ENCODE data around the gene METTL2B.

DNA sequence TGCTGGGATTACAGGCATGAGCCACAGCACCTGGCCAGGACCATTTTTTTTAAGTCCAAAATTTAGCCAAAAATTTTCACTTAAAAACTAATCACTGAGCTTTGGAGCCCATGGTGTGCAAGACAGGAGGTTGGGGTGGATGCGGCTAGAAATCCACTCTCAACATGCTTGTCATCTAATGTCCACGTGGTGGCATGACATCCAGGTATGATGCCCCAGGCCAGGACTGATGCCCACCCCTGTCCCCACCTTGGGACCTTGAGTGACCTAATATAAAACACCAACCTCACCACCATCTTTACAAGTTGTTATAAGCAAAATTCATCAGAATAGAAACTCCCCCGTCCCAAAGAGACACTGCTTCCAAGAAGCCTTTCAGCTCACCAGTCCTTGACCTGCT, 46.3 kb upstream of the METTL2B start:
- TF ChIP-seq POLR2A (IDR thresholded peaks at IDR 0.05) (no peak), CTCF (IDR thresholded peaks at IDR 0.05) (no peak)

All from prostate gland (tissue), 2 donors.